ENCODE results near the gene CH25H. TPM values are rescaled to one million over a fixed set of nuclear protein-coding genes. Genes with fewer than 3 reads are reported as not detected.

The CH25H gene, protein sequence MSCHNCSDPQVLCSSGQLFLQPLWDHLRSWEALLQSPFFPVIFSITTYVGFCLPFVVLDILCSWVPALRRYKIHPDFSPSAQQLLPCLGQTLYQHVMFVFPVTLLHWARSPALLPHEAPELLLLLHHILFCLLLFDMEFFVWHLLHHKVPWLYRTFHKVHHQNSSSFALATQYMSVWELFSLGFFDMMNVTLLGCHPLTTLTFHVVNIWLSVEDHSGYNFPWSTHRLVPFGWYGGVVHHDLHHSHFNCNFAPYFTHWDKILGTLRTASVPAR
- total RNA-seq, result not detected in 2 replicates

DNA sequence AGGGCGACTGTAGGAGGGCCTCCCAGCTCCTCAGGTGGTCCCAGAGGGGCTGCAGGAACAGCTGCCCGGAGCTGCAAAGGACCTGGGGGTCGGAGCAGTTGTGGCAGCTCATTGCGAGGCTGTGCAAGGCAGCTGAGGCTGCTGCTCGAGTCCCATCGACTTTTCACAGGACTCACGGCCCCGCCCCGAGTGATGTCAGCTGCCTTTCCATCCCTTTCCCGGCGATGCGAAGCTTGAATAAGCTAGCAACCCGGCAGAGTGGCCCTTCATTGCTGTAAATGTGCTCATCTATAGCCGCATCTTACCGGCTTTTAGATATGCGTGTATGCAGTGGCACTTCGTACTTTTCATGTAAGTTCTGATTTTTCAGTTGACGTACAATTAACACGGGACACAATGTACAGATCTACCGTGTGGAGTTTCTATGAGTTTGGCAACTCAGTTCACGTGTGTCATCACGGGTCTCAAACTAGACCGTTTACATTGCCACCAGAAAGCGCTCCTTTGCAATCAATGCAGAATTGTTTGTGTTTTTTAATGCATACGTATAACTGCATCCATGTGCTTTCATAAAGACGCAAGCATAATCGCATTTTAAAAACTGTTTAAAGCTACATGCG, at the start of gene CH25H:
Gene CH25H, minus strand, starts transcription at position 137 of the 620 bp plus-strand sequence. Its CDS starts 25 bp downstream, at position 112.

DNA sequence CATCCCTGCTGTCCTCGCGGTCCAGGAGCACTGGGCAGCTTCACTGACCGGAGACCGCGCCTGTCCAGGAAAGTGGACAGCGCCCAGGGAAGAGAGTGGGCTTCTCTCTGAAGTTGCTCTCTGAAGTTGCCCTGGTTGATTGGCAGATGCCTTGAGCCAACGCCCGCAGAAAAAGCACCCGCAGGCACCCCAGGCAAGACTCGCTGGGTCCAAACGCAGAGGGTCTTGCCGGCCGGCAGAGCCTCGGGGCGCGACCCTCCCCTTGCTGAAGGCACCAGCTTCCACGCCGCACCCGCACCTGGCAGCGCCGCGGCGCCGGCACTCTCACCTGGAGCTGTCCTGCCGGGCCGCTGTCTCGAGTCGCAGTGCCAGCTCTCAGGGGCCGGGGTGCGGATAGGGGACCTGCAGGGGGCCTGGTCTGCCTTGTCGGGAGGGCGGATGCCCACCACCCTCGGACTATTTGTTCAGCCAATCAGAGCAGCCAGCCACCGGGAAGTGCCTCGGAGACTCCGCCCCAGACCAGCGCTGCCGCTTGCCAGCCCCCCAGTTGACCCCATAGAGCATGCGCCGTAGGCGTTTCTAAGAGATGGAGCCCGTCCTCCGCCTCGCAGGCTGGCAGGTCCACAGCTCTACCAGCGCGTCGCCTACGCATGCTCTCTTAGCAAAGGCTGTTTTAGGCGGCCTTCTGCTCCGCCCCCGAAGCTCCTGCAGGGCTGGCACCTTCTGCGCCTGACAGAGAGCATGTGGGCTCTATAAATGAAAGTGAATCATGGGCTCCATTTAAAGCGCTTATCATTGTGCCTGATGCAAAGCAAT, 44.5 kb upstream of the CH25H start, which contains the start of gene LIPA:
Gene LIPA, minus strand, starts transcription at position 367 of the 816 bp plus-strand sequence. CDS start 4,127 bp downstream, outside the sequence.

Other genes with a start within 250 kb of the CH25H start
- 6.2 and 10.9 TPM in 2 replicates for gene FAS, start 216.5 kb downstream of the CH25H start, total RNA-seq
- gene LIPA, start 44.5 kb upstream of the CH25H start, total RNA-seq, result 22.7 and 66.4 TPM in 2 replicates
- gene IFIT2, start 94.7 kb upstream of the CH25H start, total RNA-seq, result 0.97 and 15.2 TPM in 2 replicates
- 5.8 and 100 TPM in 2 replicates for gene IFIT3, start 120.7 kb upstream of the CH25H start, total RNA-seq
- gene IFIT1B, start 170.7 kb upstream of the CH25H start, total RNA-seq, result not detected in 2 replicates
- gene IFIT1, start 185.3 kb upstream of the CH25H start, total RNA-seq, result 6.5 and 164 TPM in 2 replicates
- 9.4 and 67.9 TPM in 2 replicates for gene IFIT5, start 207.3 kb upstream of the CH25H start, total RNA-seq